KOPT-K1 (cell line): ENCODE data around the gene FIGN.

Experiments used
- H3K27ac ChIP-seq: fragments of 200-600 bp; sonication (generic); 2 replicates; pipeline ENCODE4 v1.5.1; 2016; ENCODE audit warnings: antibody characterized with exemption, mild to moderate bottlenecking, low read depth, low read length; ENCODE audit not compliant: poor library complexity, severe bottlenecking
- H3K36me3 ChIP-seq: fragments of 200-600 bp; sonication (generic); 2 replicates; pipeline ENCODE4 v1.5.1; 2017; ENCODE audit warnings: antibody characterized with exemption, mild to moderate bottlenecking, low read length, moderate library complexity; ENCODE audit not compliant: insufficient read depth
- H3K9me3 ChIP-seq: fragments of 200-600 bp; sonication (generic); 2 replicates; pipeline ENCODE4 v1.5.1; 2017; ENCODE audit warnings: antibody characterized with exemption, low read length, mild to moderate bottlenecking; ENCODE audit not compliant: insufficient read depth, poor library complexity, severe bottlenecking

FIGN gene

DNA sequence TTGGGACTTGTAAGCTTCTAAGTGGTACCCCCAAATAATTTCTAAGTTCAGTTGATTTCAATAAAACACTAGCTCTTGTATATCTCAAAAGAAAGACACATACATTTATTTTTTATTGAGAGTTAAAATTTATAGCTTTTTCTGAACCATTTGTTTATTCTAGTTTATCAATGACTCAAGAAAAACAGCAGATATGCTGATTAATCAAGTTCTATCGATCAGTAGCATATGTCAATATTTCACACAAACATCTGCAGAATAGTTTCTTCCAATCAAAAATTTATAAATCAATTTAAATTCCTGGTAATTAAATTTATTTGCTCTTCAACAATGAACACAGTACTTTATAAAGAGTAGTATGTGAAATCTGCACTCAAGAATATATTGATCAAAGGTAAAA lies 5.3 kb downstream of the FIGN start:
- Histone ChIP-seq H3K27ac (no peak overlapping the region), H3K36me3 (no peaks in the 10 kb centered on the region), H3K9me3 (no peaks in the 10 kb centered on the region)

- Histone ChIP-seq H3K9me3 (no peaks in the 10 kb centered on the region), H3K27ac (no peak overlapping the region), H3K36me3 (no peaks in the 10 kb centered on the region)
These were observed 6.1 kb downstream of the FIGN start for GRCh38 chr2:163729636-163730273.

DNA sequence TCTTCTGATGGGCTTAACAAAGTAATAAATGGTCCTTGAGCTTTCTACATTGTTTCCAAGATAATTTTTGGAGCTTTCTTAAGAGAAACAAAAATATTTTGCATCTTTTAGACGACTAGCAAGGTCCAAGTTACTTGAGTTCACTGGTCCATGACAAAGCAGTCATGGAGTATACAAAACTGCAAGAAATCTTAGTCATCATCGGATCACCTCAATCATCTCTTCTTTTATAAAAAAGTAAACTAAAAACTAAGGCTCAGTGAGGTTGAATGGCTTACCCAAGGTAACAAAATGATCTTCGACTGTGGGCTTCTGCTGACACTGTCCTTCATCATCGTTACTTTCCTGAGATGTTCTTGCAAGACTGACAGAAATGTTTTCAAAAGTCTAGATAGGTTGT lies 11.9 kb downstream of the FIGN start:
- Histone ChIP-seq H3K36me3 (no peaks in the 10 kb centered on the region), H3K9me3 (no peaks in the 10 kb centered on the region), H3K27ac (no peak overlapping the region)

DNA sequence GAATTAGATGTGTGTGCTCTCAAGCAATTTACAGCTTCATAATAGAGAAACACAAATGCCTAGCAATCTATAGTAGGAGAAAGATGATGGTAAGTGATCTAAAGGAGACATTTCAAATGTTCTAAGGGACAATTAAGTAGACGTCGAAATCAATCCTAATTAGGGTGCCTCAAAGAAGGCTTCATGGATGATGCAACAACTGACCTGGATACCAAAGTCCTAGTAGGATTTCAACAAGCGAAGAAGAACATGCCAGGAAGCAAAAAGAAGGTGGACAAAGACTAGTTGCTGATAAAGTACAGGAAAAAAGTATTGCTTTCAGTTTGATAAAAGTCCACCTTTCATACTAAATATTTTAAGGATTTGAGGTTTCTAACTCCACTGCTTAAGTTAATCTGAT lies 12.5 kb downstream of the FIGN start:
- Histone ChIP-seq H3K9me3 (no peaks in the 10 kb centered on the region), H3K27ac (no peak overlapping the region), H3K36me3 (no peaks in the 10 kb centered on the region)

- Histone ChIP-seq H3K27ac (no peak overlapping the region), H3K36me3 (no peaks in the 10 kb centered on the region), H3K9me3 (no peaks in the 10 kb centered on the region)
These were observed 16.5 kb downstream of the FIGN start for GRCh38 chr2:163719331-163719730.

- Histone ChIP-seq H3K27ac (no peak overlapping the region), H3K9me3 (no peaks in the 10 kb centered on the region)
These were observed 17.7 kb downstream of the FIGN start for GRCh38 chr2:163717993-163718680.

DNA sequence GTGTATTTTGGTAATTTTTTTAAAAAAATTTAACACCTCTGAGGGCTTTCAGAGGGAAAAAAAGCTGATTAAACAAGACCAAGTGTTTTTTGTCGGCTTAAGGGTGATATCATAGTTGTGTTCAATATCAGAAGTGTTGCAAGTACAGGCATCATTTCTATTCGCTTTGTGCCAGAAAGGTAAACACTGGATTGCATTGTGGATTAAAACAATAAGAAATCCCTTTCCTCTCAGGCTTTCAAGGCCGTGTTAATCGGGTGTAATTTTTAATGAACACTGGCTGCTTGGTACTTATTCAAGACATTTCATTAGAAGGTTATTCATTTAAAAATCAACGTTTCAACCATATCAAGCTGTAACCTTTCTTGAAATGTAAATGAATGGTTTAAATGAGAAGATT lies 18.3 kb downstream of the FIGN start:
- Histone ChIP-seq H3K36me3 (no peaks in the 10 kb centered on the region), H3K9me3 (no peaks in the 10 kb centered on the region), H3K27ac (no peak overlapping the region)

More at GRCh38 chr2:163717993-163718680, 17.7 kb downstream of the FIGN start:
- no peaks in the 10 kb centered on the region for H3K36me3 ChIP-seq

DNA sequence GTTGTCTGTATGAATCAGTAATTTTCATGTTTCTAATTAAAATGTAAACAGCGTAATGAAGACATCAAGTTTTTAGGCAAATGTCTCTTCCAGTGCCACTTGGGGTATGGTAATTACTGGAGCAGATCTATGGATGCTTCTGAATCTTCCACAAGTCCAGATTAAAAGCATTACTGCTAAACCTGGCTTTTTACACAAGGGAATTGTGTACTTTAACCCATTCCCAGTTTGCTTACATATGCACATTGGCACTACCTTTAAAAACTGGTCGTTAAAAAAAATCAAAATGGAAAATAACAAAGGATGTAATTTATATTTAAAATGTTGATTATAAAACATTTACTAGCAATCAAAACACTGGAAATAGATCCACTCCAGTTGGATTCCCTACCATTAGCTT lies 19.7 kb downstream of the FIGN start:
- Histone ChIP-seq H3K27ac (no peak overlapping the region), H3K36me3 (no peaks in the 10 kb centered on the region)

GRCh38 chr2:163715668-163716067 lies 20.1 kb downstream of the FIGN start:
- Histone ChIP-seq H3K9me3 (no peaks in the 10 kb centered on the region), H3K36me3 (no peaks in the 10 kb centered on the region), H3K27ac (no peak overlapping the region)

More for the DNA sequence above, 19.7 kb downstream of the FIGN start:
- H3K9me3 ChIP-seq, result no peaks in the 10 kb centered on the region

DNA sequence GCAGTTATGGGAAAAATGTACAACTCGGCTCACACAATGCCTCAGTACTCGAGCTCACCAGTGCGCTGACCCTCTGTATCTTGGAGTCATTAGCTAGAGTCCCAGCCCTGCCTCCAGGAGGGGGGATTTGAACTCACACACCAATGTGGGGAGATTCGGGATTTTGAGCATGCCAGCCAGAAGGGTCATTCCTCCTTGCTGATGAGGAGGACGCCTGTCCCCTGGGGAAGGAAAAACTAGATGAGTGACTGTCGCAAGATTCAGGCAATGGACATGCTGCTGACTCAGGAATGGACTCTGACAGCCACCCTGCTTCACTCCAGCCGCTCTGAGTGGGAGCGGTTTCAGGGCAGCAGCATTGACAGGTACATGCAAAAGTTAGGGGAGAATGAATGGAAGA lies 20.6 kb downstream of the FIGN start:
- Histone ChIP-seq H3K27ac (no peak overlapping the region), H3K9me3 (no peaks in the 10 kb centered on the region), H3K36me3 (no peaks in the 10 kb centered on the region)

- Histone ChIP-seq H3K9me3 (no peaks in the 10 kb centered on the region), H3K27ac (no peak overlapping the region)
These were observed 22.1 kb downstream of the FIGN start for GRCh38 chr2:163713534-163714311.

DNA sequence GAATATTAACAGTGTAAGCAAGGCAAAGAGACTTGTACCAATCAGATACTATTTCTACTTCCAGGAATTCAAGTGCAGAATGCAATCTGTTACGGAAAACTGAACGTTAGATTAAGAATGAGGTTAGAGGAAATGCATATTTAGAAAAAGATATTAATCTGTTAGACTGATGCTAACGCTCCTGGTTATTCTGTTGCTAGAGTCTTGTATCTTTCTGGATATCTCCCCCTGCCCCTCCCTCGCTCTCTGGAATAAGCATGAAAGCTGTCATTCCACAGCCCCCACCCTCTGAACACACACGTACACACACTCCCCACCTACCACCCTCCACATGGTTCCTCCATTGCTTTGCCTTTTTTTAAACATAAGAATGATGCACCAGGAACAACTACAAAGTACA lies 24.1 kb downstream of the FIGN start:
- Histone ChIP-seq H3K27ac (no peak overlapping the region), H3K9me3 (no peaks in the 10 kb centered on the region), H3K36me3 (no peaks in the 10 kb centered on the region)

More at GRCh38 chr2:163713534-163714311, 22.1 kb downstream of the FIGN start:
- no peaks in the 10 kb centered on the region for H3K36me3 ChIP-seq

DNA sequence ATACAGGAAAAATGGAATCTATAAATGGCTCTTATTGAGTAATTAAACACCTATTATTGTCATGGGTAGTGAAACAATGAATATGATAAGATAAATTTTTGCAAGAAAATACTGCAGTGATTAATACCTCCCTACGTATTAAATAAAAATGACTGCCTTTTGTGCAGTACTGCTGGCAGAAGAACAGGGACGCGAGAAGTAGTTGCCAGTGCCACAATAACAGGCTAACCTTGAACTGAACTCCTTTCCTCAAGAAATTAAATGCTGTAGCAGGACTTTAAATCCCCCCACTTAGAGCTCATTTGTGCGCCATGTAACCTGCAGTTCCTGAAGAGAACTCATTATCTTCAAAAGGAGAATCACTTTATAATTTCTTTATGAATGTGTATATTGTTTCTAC lies 24.6 kb downstream of the FIGN start:
- no peaks in the 10 kb centered on the region for H3K36me3 ChIP-seq
- H3K27ac ChIP-seq, result no peak overlapping the region
- no peaks in the 10 kb centered on the region for H3K9me3 ChIP-seq

GRCh38 chr2:163709270-163709669 lies 26.5 kb downstream of the FIGN start:
- Histone ChIP-seq H3K36me3 (no peaks in the 10 kb centered on the region), H3K9me3 (no peaks in the 10 kb centered on the region), H3K27ac (no peak overlapping the region)

DNA sequence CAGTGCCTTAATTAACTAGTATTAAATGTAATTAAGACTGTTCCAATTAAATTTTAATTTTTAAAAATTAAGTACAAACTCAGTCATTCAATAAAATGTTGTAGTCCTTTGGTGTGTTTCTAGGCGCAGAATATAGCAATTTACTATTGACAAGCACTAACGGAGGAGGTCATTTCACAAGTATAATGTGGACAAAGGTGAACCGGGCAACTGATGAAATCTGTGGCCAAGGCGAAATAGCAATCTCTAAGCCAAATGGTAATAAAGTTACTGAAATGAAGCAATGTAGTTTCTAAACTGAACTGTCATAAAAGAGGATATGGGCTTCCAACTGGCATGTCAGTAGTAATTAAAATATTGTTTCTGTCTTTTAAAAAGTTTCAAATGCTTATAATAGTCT lies 27.5 kb downstream of the FIGN start:
- H3K27ac ChIP-seq, result no peak overlapping the region
- H3K9me3 ChIP-seq, result no peaks in the 10 kb centered on the region
- H3K36me3 ChIP-seq, result no peaks in the 10 kb centered on the region
